ENCODE results near the gene GNPDA2. TPM values are rescaled to one million over a fixed set of nuclear protein-coding genes. Genes with fewer than 3 reads are reported as not detected.

GNPDA2 gene
- total and polyA plus RNA-seq, 2 of the 8 experiments (the other 6 are each of a cell fraction or from before 2014, with no cell fraction given) = 3.0 to 4.8 TPM

DNA sequence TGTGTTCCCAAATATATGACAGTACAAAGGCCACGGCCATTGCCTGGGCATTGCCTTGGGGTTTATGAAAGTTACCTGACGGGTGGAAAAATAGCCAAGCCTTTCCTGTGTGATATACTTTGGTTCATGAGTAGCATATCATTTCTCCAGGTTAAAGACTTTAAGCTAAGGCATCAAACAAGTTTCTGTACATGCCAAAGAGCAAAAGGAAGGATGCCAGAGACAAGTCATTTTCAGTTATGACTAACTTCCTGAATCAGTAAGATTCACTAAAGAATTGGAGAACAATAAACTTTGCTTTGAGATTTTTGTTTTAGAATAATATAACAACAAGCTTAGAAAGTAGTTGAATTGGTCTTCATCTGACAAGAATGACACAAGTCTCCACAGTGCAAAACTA, 57.8 kb downstream of the GNPDA2 start:
- H3K56ac ChIP-seq (replicated peaks; ENCODE audit: insufficient read length, low read depth, low read length) = no peak overlapping the region
- TF ChIP-seq CEBPB (IDR thresholded peaks at IDR 0.05; ENCODE audit: low read depth, low read length) (no peak), CHD1 (IDR thresholded peaks at IDR 0.05; ENCODE audit: low read depth, low read length) (no peak), BCL11A (IDR thresholded peaks at IDR 0.05; ENCODE audit: low read depth in 2 of 2, low read length in 2 of 2) (no peak)
- FAIRE-seq (no peak), DNase-seq (ENCODE audit: low read depth in 1 of 2, low spot score in 2 of 2) (no peak)
- no peak overlapping the region for H2BK120ac ChIP-seq (replicated peaks; ENCODE audit: low read depth, low read length)
- no peaks in the 10 kb centered on the region for H4K20me1 ChIP-seq (replicated peaks in 1 of 2; ENCODE audit: control insufficient read depth in 1 of 2, insufficient read depth in 2 of 2, low read length in 2 of 2)
- no peaks in the 10 kb centered on the region for H3K79me2 ChIP-seq (ENCODE audit: control insufficient read depth in 1 of 2, insufficient read depth in 2 of 2, low read length in 2 of 2)
- no peak overlapping the region for H3K14ac ChIP-seq (ENCODE audit: insufficient read length)
- CTCF ChIA-PET (ENCODE audit: partially characterized antibody) = interaction anchor here (0.7 kb wide), 1 partner anchor 482 kb away, joined by 3 read pairs; no protein-coding TSS in a partner anchor
- no peak overlapping the region for H2BK5ac ChIP-seq (ENCODE audit: low read depth, low read length)
- H3K4me3 ChIP-seq (ENCODE audit: extremely low read depth in 1 of 4, insufficient read depth in 2 of 4, low read depth in 3 of 4, low read length in 4 of 4) = no peak overlapping the region
- no peak overlapping the region for H2BK15ac ChIP-seq (ENCODE audit: low read length)
- no peaks in the 10 kb centered on the region for H3K9me3 ChIP-seq (ENCODE audit: insufficient read depth in 2 of 2, low read depth in 1 of 2, low read length in 1 of 2)
- no peak overlapping the region for H3K9ac ChIP-seq (replicated peaks in 1 of 4; ENCODE audit: extremely low read depth in 1 of 4, low read depth in 3 of 4, low read length in 3 of 4)
- no peaks in the 10 kb centered on the region for H3K79me1 ChIP-seq (ENCODE audit: low read depth, low read length)
- 64% methylated on average over 2 of the region's 2 CpGs; no CpG with 5 or more reads in 1 of the 2 experiments for WGBS, 2 experiments (ENCODE audit: extremely low coverage in 1 of 2, insufficient coverage in 1 of 2, insufficient read length in 1 of 2, insufficient replicate concordance in 2 of 2, low coverage in 1 of 2, low lambda C conversion rate in 2 of 2, missing lambda C conversion rate in 1 of 2)
- no peak overlapping the region for H3K27ac ChIP-seq (ENCODE audit: low read depth, low read length)
- no peak overlapping the region for H3K23ac ChIP-seq (ENCODE audit: insufficient read length)
- peaks cover 0 to 5% (median 0%) of the 10 kb centered on the region in 4 experiments; a peak in 2 of 7 replicates for H3K4me1 ChIP-seq (replicated peaks in 1 of 4; ENCODE audit: control insufficient read depth in 3 of 4, insufficient read depth in 4 of 4, low read length in 3 of 4)
- no peaks in the 10 kb centered on the region for H3K23me2 ChIP-seq (ENCODE audit: low read depth, low read length)
- H3K4me2 ChIP-seq (ENCODE audit: insufficient read depth in 1 of 2, low read depth in 2 of 2, low read length in 2 of 2) = no peak overlapping the region
- no peak overlapping the region for H2BK12ac ChIP-seq (ENCODE audit: low read depth, low read length)
- H3K36me3 ChIP-seq (ENCODE audit: control insufficient read depth in 2 of 4, insufficient read depth in 4 of 4, low read length in 3 of 4) = no peaks in the 10 kb centered on the region
- no peak overlapping the region for H2BK20ac ChIP-seq (ENCODE audit: low read length)
- no peak overlapping the region for H4K5ac ChIP-seq (ENCODE audit: insufficient read length, low read depth, low read length)
- POLR2A ChIA-PET (ENCODE audit: partially characterized antibody) = interaction anchor here (0.6 to 3.6 kb wide), 2 partner anchors 10 to 221 kb away, joined by 3 to 15 read pairs; partner anchors contain the start of gene GUF1
- no peak overlapping the region for H4K8ac ChIP-seq (ENCODE audit: extremely low read depth, insufficient read depth, low read length)
- no peak overlapping the region for H4K91ac ChIP-seq (replicated peaks; ENCODE audit: insufficient read length, low read length)
- no peak overlapping the region for H2AFZ ChIP-seq (ENCODE audit: low read length)
- no peak overlapping the region for H2AK5ac ChIP-seq (ENCODE audit: low read depth, low read length)
- H3K27me3 ChIP-seq (replicated peaks in 1 of 4; ENCODE audit: control insufficient read depth in 3 of 4, extremely low read depth in 1 of 4, insufficient read depth in 3 of 4, low read length in 3 of 4) = no peaks in the 10 kb centered on the region
- H3K4ac ChIP-seq (replicated peaks; ENCODE audit: insufficient read length, low read depth, low read length) = no peak overlapping the region
- no peak overlapping the region for H3K18ac ChIP-seq (ENCODE audit: extremely low read depth, low read length)
